Neuronal stem cell (in vitro differentiated cells): ENCODE data around the gene AGAP1.
A peak's percentile ranks its signal among the peaks of the same experiment; 100 is the strongest.

Experiments
- DNase-seq: peaks from one replicate; pipeline ENCODE4 v3.0.0-alpha.2; 2013; ENCODE audit warnings: low spot score
- H2AFZ ChIP-seq: one replicate; pipeline ENCODE4 v1.6.1; 2013; ENCODE audit warnings: mild to moderate bottlenecking, low read length, inconsistent platforms
- H2AK5ac ChIP-seq: 2 replicates; pipeline ENCODE4 v1.6.1; 2013; ENCODE audit warnings: low read depth, mild to moderate bottlenecking, inconsistent platforms, low read length, moderate library complexity, mixed read lengths
- H2BK120ac ChIP-seq: 2 replicates; pipeline ENCODE4 v1.6.1; 2013; ENCODE audit warnings: low read depth, mild to moderate bottlenecking, inconsistent platforms, low read length, moderate library complexity, mixed read lengths
- H2BK12ac ChIP-seq: one replicate; pipeline ENCODE4 v1.6.1; 2013; ENCODE audit warnings: low read length, inconsistent platforms
- H2BK15ac ChIP-seq: 2 replicates; pipeline ENCODE4 v1.6.1; 2013; ENCODE audit warnings: mild to moderate bottlenecking, low read length, inconsistent platforms, mixed read lengths
- H2BK5ac ChIP-seq: one replicate; pipeline ENCODE4 v1.6.1; 2013; ENCODE audit warnings: inconsistent platforms, mild to moderate bottlenecking, low read length, moderate library complexity
- H3K14ac ChIP-seq: one replicate; pipeline ENCODE4 v1.6.1; 2013; ENCODE audit warnings: low read length, inconsistent platforms
- H3K18ac ChIP-seq: 2 replicates; pipeline ENCODE4 v1.6.1; 2013; ENCODE audit warnings: low read length, inconsistent platforms
- H3K23ac ChIP-seq: 2 replicates; pipeline ENCODE4 v1.6.1; 2013; ENCODE audit warnings: low read depth, mild to moderate bottlenecking, mixed read lengths, low read length, inconsistent platforms; ENCODE audit not compliant: poor library complexity
- H3K27ac ChIP-seq: replicated peaks from 3 replicates; pipeline ENCODE4 v1.5.1; 2013; ENCODE audit warnings: low read length, inconsistent platforms
- H3K27me3 ChIP-seq, 3 experiments: 2 replicates each; pipeline ENCODE4 v1.6.1; 2013; ENCODE audit warnings: low read length in 3 of 3, mild to moderate bottlenecking in 2 of 3, inconsistent platforms in 1 of 3, low read depth in 1 of 3, mixed read lengths in 1 of 3, moderate library complexity in 1 of 3; ENCODE audit not compliant: control insufficient read depth in 3 of 3, insufficient read depth in 3 of 3
- H3K36me3 ChIP-seq, 2 donors: replicated peaks in 1 of 2; 2 replicates each; pipeline ENCODE4 v1.6.1; 2013; ENCODE audit warnings: low read length in 2 of 2; ENCODE audit not compliant: control insufficient read depth in 2 of 2, insufficient read depth in 2 of 2
- H3K4ac ChIP-seq: 2 replicates; pipeline ENCODE4 v1.6.1; 2013; ENCODE audit warnings: inconsistent platforms, mild to moderate bottlenecking, low read length, moderate library complexity
- H3K4me1 ChIP-seq, 2 donors: 1 replicate in 1 of 2; 2 replicates in 1 of 2; pipeline ENCODE4 v1.6.1; 2013; ENCODE audit warnings: low read length in 2 of 2, low read depth in 1 of 2; ENCODE audit not compliant: control insufficient read depth in 2 of 2, insufficient read depth in 1 of 2
- H3K4me2 ChIP-seq: one replicate; pipeline ENCODE4 v1.6.1; 2013; ENCODE audit warnings: mild to moderate bottlenecking, low read length, inconsistent platforms; ENCODE audit not compliant: insufficient read depth, poor library complexity, severe bottlenecking
- H3K4me3 ChIP-seq, 2 donors: 2 replicates each; pipeline ENCODE4 v1.5.1; 2013; ENCODE audit warnings: low read length in 2 of 2, mild to moderate bottlenecking in 2 of 2, inconsistent platforms in 1 of 2, moderate library complexity in 1 of 2
- H3K79me1 ChIP-seq: one replicate; pipeline ENCODE4 v1.6.1; 2013; ENCODE audit warnings: low read depth, mild to moderate bottlenecking, inconsistent platforms, low read length, moderate library complexity
- H3K9ac ChIP-seq: one replicate; pipeline ENCODE4 v1.6.1; 2013; ENCODE audit warnings: mild to moderate bottlenecking, low read depth, low read length, inconsistent platforms; ENCODE audit not compliant: poor library complexity
- H3K9me3 ChIP-seq, 2 donors: replicated peaks in 1 of 2; 2 replicates each; pipeline versions ENCODE3 to v1.6.1; 2013; ENCODE audit warnings: low read length in 2 of 2, mild to moderate bottlenecking in 2 of 2, inconsistent platforms in 1 of 2, low read depth in 1 of 2, mixed read lengths in 1 of 2, moderate library complexity in 1 of 2; ENCODE audit not compliant: control insufficient read depth in 2 of 2, insufficient read depth in 1 of 2
- H4K8ac ChIP-seq: one replicate; pipeline ENCODE4 v1.6.1; 2013; ENCODE audit warnings: low read depth, mild to moderate bottlenecking, inconsistent platforms, low read length, moderate library complexity
- H4K91ac ChIP-seq: one replicate; pipeline ENCODE4 v1.6.1; 2013; ENCODE audit warnings: low read length, low read depth, mild to moderate bottlenecking, inconsistent platforms; ENCODE audit not compliant: poor library complexity
- WGBS, 2 donors: extraction: QIAGEN DNeasy Blood & Tissue Kit; methylation state at CpG; one replicate each; pipeline ENCODE4 v1.1.7; 2013; ENCODE audit warnings: missing lambda C conversion rate in 2 of 2, mixed read lengths in 1 of 2; ENCODE audit not compliant: insufficient read length in 2 of 2, insufficient replicate concordance in 1 of 2; ENCODE audit errors: extremely low coverage in 2 of 2; 5-methylcytosine and 5-hydroxymethylcytosine counted together

AGAP1 gene

DNA sequence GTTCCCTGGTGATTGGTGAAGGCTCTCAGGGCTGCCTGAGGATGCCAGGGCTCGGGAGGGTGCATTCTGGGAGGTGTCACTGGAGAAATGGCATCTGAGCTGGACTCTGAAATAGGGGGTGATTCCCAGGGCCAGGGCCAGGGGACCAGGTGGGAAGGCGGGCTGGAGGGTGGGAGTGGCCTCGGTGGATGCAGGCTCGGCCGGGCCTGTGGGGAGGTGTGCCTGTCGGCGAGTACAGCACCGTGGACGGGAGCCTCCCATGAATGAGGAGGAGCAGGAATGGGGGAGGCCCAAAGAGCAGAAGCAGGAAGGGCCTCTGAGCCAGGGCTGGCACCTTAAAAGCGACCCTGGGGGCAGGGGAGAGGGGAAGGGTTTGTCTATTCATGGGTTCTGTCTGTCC lies 557.5 kb downstream of the AGAP1 start:
- H3K14ac ChIP-seq, result no peak overlapping the region
- no peak overlapping the region for H2BK120ac ChIP-seq
- H3K9me3 ChIP-seq, result no peaks in the 10 kb centered on the region
- H3K79me1 ChIP-seq, result no peaks in the 10 kb centered on the region
- no peak overlapping the region for H3K4ac ChIP-seq
- H3K27ac ChIP-seq, result no peak overlapping the region
- peaks cover 3 to 36% of the 10 kb centered on the region in 2 donors for H3K36me3 ChIP-seq
- H2BK15ac ChIP-seq, result no peak overlapping the region
- H2BK12ac ChIP-seq, result no peak overlapping the region
- no CpG with 5 or more reads among the region's 10 CpGs for WGBS, 2 donors
- no peak overlapping the region for H3K4me2 ChIP-seq
- no peak overlapping the region for H4K8ac ChIP-seq
- H2AFZ ChIP-seq, result no peak overlapping the region
- no peak for DNase-seq
- H3K9ac ChIP-seq, result no peak overlapping the region
- H2AK5ac ChIP-seq, result no peak overlapping the region
- no peak overlapping the region for H2BK5ac ChIP-seq
- H3K27me3 ChIP-seq, result no peaks in the 10 kb centered on the region
- peak overlapping the region; percentile 5 for H3K18ac ChIP-seq
- no peak overlapping the region for H3K4me3 ChIP-seq
- no peak overlapping the region for H4K91ac ChIP-seq
- peaks cover 0 to 12% of the 10 kb centered on the region in 2 donors for H3K4me1 ChIP-seq
- no peak overlapping the region for H3K23ac ChIP-seq

- Histone ChIP-seq H4K8ac (no peak overlapping the region), H2AFZ (no peak overlapping the region), H2BK15ac (no peak overlapping the region), H3K27ac (no peak overlapping the region), H3K9ac (no peak overlapping the region), H2BK120ac (no peak overlapping the region), H3K18ac (peak overlapping the region; percentile 5), H2BK12ac (no peak overlapping the region), H3K14ac (no peak overlapping the region), H4K91ac (no peak overlapping the region), H3K27me3 (no peaks in the 10 kb centered on the region), H2BK5ac (no peak overlapping the region), H3K4me2 (no peak overlapping the region), H3K36me3 (peaks cover 4 to 36% of the 10 kb centered on the region in 2 donors), H3K4me1 (peaks cover 0 to 12% of the 10 kb centered on the region in 2 donors), H2AK5ac (no peak overlapping the region), H3K23ac (no peak overlapping the region), H3K9me3 (peaks cover 0 to 4% of the 10 kb centered on the region in 2 donors), H3K79me1 (no peaks in the 10 kb centered on the region), H3K4ac (no peak overlapping the region), H3K4me3 (no peak overlapping the region)
- no peak for DNase-seq
- WGBS, 2 donors, result no CpG with 5 or more reads among the region's 11 CpGs
These were observed 558.0 kb downstream of the AGAP1 start for GRCh38 chr2:236051806-236052205.

GRCh38 chr2:236052206-236052605 lies 558.4 kb downstream of the AGAP1 start:
- H4K91ac ChIP-seq, result no peak overlapping the region
- H2AFZ ChIP-seq, result no peak overlapping the region
- peaks cover 0 to 7% of the 10 kb centered on the region in 2 donors for H3K9me3 ChIP-seq
- H3K4me3 ChIP-seq, result no peak overlapping the region
- H3K14ac ChIP-seq, result peak overlapping the region; percentile 31
- no peak overlapping the region for H3K4me2 ChIP-seq
- no peak overlapping the region for H3K18ac ChIP-seq
- H4K8ac ChIP-seq, result no peak overlapping the region
- no peak overlapping the region for H3K9ac ChIP-seq
- no peak overlapping the region for H2AK5ac ChIP-seq
- H3K36me3 ChIP-seq, result peaks cover 4 to 37% of the 10 kb centered on the region in 2 donors
- H3K27ac ChIP-seq, result no peak overlapping the region
- no peak overlapping the region for H3K4ac ChIP-seq
- H3K4me1 ChIP-seq, result peaks cover 0 to 12% of the 10 kb centered on the region in 2 donors
- no peaks in the 10 kb centered on the region for H3K27me3 ChIP-seq
- no peaks in the 10 kb centered on the region for H3K79me1 ChIP-seq
- H2BK12ac ChIP-seq, result no peak overlapping the region
- H2BK5ac ChIP-seq, result no peak overlapping the region
- WGBS, 2 donors, result no CpG with 5 or more reads among the region's 14 CpGs
- H3K23ac ChIP-seq, result no peak overlapping the region
- no peak overlapping the region for H2BK15ac ChIP-seq
- DNase-seq, result no peak
- no peak overlapping the region for H2BK120ac ChIP-seq

DNA sequence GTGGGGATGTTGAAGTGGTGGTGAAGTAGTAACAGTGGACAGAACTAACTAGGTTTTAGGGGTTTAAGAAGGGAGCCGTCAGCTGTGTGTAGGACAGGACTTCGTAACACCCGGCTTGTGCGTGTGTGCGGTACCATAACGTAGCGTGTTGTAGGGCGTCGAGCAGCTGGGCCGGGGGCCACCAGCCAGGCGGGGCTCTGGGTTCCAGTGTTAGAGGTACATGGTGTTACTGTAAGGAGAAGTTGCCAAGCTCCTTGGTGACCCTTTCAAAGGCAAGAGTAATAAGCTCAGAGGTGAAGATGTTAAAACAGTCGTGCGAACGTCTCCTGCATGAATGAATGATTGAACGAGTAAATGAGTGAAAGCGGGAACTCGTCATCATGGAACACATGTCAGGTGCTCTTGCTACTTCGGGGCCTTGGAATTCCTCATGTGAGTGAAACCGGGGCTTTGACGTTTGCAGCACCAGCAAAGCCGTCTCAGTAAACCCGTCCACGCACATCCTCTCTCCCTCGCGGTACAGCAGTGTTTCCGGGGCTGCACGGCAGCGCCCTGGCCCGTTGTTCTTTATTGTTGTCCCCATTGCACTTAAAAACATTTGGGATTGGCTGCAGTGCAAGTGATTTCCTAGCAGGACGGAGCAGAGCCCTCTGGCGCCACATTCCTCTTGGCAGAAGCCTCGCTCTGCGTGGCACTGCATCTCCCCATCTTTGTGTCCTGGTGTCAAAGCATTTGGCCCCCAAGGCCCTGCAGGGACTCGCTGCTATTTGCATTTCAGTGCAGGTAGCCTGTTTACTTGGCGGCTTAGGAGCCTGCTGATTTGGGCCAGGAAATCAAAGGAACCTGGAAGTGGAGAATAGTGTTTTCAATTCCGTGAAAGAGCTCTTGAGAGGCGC lies 559.3 kb downstream of the AGAP1 start:
- Histone ChIP-seq H3K23ac (no peak overlapping the region), H2BK15ac (no peak overlapping the region), H3K4me1 (peaks cover 0 to 12% of the 10 kb centered on the region in 2 donors), H3K79me1 (no peaks in the 10 kb centered on the region), H4K91ac (no peak overlapping the region), H2BK120ac (no peak overlapping the region), H3K9me3 (peaks cover 4 to 16% of the 10 kb centered on the region in 2 donors), H3K4me2 (peak overlapping the region; percentile 11), H2AFZ (no peak overlapping the region), H3K9ac (no peak overlapping the region), H2AK5ac (no peak overlapping the region), H3K27ac (no peak overlapping the region), H2BK5ac (no peak overlapping the region), H3K27me3 (no peaks in the 10 kb centered on the region), H3K36me3 (peaks cover 6 to 42% of the 10 kb centered on the region in 2 donors), H3K14ac (no peak overlapping the region), H3K18ac (no peak overlapping the region), H3K4me3 (no peak overlapping the region), H3K4ac (no peak overlapping the region), H2BK12ac (no peak overlapping the region), H4K8ac (no peak overlapping the region)
- DNase-seq, result no peak
- no CpG with 5 or more reads among the region's 37 CpGs for WGBS, 2 donors
